WI38 (cell line): ENCODE data around the gene NLK.

Experiments used
- H3K4me3 ChIP-seq: 2 replicates; pipeline ENCODE4 v1.5.1; 2011; ENCODE audit warnings: low read depth, mild to moderate bottlenecking, control low read depth, low read length
- CTCF ChIP-seq: IDR thresholded peaks from 2 replicates; pipeline ENCODE4 v1.5.1; 2012; ENCODE audit warnings: low read depth, mild to moderate bottlenecking, control low read depth, low read length

NLK gene

DNA sequence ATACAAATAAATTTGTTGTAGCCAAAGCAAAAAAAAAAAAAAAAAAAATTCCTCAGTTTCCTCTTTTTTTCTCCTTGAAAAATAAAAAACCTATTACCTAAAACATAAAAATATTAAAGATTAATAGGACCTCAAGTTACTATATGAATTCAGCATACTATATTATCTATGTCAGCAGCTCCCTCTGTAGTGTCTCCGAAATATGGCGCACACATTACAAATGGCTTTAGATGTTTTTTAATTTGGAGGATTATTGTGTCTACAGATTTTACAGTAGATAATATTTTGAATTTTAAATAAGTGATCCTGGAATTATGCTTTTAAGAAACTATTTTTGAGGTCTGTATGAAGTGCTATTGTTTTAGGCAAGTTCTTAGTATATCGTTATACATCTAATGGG, 94.4 kb downstream of the NLK start:
- TF ChIP-seq CTCF = no peak

GRCh38 chr17:28139822-28140221, 97.3 kb downstream of the NLK start:
- no peak for TF ChIP-seq CTCF
- H3K4me3 ChIP-seq = no peak overlapping the region

More for the DNA sequence above, 94.4 kb downstream of the NLK start:
- H3K4me3 ChIP-seq = no peak overlapping the region

DNA sequence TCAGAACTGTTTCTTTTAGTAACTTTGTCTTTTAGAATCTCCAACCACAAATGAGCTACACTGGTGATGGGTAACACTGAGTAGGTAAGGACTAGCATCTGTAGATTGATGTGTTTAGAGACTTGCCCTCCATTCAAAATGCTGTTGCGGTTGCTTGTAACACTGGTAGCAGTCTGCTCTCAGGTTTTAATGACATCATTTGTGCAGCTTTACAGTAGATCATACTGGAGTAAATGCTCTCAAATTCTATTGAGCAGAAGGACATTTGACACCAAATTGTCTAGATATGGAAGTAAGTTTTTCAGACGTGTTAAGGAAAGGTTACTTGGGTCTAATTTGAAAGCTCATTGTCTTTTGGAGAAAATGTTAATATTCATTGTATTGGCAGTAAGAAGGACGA, 98.8 kb downstream of the NLK start:
- TF ChIP-seq CTCF = no peak
- no peak overlapping the region for H3K4me3 ChIP-seq

- no peak overlapping the region for H3K4me3 ChIP-seq
- TF ChIP-seq CTCF = no peak
Measured at GRCh38 chr17:28141773-28142172, 99.3 kb downstream of the NLK start.

DNA sequence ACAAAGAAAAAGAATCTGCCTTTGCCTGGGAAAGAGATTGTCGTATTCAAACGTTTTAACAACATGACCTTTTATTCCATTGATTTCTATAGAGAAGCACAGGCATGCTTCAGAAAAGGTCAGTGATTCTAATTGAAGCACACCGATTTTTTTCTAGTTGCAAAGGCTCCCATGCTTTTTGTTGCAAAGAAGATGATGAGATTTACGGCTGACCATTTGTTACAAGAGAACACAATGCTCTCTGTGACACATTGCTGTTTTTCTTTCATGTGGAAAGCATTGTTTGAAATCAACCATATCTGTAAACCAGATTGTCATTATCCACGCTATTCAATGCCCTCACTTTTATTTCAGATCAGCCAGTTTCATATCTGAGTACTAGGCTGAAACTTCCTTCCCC, 99.8 kb downstream of the NLK start:
- no peak overlapping the region for H3K4me3 ChIP-seq
- TF ChIP-seq CTCF = no peak

DNA sequence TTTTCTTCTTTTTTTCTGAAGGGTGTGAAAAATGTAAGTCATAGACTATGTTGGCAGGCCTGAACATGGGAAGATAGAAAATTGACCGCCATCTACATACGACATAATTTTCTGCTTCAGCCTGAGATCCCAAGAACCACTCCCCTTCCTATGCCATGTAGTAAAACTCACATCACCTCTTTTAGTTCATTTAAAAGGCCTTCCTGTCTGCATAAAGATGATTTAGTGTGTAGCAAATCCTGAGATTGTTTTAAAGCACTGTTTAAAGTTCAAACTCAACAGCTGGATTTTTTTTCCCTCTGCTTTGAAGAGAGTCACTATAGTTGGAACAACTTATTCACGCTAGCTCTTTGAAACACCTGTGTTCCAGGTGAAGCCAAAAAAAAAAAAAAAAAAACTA, 101.5 kb downstream of the NLK start:
- H3K4me3 ChIP-seq = no peak overlapping the region
- TF ChIP-seq CTCF = no peak

GRCh38 chr17:28145348-28145747, 102.9 kb downstream of the NLK start:
- TF ChIP-seq CTCF = no peak
- no peak overlapping the region for H3K4me3 ChIP-seq

DNA sequence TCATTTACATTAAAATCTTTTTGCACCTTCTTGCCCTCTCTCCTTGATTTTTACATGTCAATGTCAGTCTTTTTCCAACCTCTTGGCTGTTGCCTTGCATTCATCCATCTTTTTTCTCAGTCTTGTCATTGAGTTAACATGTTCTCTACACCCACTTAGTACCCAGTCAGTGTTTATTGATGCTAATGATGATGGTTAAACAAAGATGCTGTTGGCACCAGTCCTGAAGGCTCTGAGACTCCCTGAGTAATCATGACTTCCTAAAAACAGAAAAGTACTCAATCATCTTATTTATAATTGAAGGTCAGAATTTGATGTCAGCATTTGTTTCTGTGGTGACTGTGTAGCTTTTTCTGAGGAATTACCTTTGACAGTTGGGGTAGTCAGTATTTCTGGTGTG, 104.5 kb downstream of the NLK start:
- no peak overlapping the region for H3K4me3 ChIP-seq
- no peak for TF ChIP-seq CTCF
